ENCODE results near the gene ZAP70. TPM values are rescaled to one million over a fixed set of nuclear protein-coding genes. Genes with fewer than 3 reads are reported as not detected.

Gene ZAP70
- total and polyA plus RNA-seq, 2 of the 13 experiments (the other 11 are each of a cell fraction or from before 2014, with no cell fraction given) = 0.51 to 4.0 TPM

DNA sequence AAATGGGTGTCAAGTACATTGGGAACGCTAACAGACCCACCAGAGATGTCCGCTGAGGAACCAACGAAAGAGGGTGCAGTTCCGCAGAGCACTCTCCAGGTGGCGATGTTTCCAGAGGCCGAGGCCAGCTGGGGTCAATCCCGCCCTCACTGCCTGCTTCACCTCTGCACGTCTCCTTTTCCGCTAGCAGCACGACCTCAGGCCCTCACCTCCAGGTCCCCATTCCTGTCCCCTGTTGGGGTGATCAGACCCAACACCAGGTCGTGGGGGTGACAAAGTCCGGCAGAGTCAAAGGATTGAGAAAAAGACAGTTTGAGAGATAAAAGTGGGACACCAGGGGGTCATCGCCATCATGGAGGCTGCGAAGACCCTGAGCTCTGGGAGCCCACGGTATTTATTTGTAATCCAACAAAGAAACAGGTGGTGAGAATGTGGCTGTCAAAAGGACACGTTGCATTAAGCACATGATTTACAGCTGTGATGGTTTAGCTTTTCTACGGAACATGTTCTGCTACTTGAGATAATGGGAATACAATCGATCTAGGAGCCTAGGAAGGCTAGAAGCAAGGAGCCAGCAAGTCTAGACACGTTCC is 27.3 kb downstream of the ZAP70 start (continued):
- TF ChIP-seq ZMYM2 (CRISPR knock-in tag; IDR thresholded peaks at IDR 0.05) = no peak
- TF ChIP-seq, protein P1, sequence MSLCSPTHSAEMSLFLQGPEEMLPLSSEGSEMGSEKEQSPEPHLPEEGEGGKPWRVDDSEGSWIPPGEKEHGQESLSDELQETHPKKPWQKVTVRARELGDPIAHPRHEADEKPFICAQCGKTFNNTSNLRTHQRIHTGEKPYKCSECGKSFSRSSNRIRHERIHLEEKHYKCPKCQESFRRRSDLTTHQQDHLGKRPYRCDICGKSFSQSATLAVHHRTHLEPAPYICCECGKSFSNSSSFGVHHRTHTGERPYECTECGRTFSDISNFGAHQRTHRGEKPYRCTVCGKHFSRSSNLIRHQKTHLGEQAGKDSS (CRISPR knock-in tag; IDR thresholded peaks at IDR 0.05; ENCODE audit: borderline replicate concordance, low read depth) = peak; percentile 72; the same call in 1 of the 2 replicates
- TF ChIP-seq, protein P2, sequence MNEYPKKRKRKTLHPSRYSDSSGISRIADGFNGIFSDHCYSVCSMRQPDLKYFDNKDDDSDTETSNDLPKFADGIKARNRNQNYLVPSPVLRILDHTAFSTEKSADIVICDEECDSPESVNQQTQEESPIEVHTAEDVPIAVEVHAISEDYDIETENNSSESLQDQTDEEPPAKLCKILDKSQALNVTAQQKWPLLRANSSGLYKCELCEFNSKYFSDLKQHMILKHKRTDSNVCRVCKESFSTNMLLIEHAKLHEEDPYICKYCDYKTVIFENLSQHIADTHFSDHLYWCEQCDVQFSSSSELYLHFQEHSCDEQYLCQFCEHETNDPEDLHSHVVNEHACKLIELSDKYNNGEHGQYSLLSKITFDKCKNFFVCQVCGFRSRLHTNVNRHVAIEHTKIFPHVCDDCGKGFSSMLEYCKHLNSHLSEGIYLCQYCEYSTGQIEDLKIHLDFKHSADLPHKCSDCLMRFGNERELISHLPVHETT (CRISPR knock-in tag; conservative IDR thresholded peaks at IDR 0.05) = no peak
- no peak for TF ChIP-seq ZNF234 (CRISPR knock-in tag; conservative IDR thresholded peaks at IDR 0.05)
- TF ChIP-seq, protein P3, sequence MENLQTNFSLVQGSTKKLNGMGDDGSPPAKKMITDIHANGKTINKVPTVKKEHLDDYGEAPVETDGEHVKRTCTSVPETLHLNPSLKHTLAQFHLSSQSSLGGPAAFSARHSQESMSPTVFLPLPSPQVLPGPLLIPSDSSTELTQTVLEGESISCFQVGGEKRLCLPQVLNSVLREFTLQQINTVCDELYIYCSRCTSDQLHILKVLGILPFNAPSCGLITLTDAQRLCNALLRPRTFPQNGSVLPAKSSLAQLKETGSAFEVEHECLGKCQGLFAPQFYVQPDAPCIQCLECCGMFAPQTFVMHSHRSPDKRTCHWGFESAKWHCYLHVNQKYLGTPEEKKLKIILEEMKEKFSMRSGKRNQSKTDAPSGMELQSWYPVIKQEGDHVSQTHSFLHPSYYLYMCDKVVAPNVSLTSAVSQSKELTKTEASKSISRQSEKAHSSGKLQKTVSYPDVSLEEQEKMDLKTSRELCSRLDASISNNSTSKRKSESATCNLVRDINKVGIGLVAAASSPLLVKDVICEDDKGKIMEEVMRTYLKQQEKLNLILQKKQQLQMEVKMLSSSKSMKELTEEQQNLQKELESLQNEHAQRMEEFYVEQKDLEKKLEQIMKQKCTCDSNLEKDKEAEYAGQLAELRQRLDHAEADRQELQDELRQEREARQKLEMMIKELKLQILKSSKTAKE (CRISPR knock-in tag; IDR thresholded peaks at IDR 0.05; ENCODE audit: borderline replicate concordance) = no peak
- no peak for TF ChIP-seq ZNF251 (CRISPR knock-in tag; IDR thresholded peaks at IDR 0.05)
- TF ChIP-seq ZNF253 (CRISPR knock-in tag; IDR thresholded peaks at IDR 0.05; ENCODE audit: borderline replicate concordance) = no peak
- TF ChIP-seq, protein P4, sequence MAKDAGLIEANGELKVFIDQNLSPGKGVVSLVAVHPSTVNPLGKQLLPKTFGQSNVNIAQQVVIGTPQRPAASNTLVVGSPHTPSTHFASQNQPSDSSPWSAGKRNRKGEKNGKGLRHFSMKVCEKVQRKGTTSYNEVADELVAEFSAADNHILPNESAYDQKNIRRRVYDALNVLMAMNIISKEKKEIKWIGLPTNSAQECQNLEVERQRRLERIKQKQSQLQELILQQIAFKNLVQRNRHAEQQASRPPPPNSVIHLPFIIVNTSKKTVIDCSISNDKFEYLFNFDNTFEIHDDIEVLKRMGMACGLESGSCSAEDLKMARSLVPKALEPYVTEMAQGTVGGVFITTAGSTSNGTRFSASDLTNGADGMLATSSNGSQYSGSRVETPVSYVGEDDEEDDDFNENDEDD (CRISPR knock-in tag; IDR thresholded peaks at IDR 0.05; ENCODE audit: borderline replicate concordance) = peak; percentile 66; the same call in 1 of the 2 replicates
- TF ChIP-seq, protein P5, sequence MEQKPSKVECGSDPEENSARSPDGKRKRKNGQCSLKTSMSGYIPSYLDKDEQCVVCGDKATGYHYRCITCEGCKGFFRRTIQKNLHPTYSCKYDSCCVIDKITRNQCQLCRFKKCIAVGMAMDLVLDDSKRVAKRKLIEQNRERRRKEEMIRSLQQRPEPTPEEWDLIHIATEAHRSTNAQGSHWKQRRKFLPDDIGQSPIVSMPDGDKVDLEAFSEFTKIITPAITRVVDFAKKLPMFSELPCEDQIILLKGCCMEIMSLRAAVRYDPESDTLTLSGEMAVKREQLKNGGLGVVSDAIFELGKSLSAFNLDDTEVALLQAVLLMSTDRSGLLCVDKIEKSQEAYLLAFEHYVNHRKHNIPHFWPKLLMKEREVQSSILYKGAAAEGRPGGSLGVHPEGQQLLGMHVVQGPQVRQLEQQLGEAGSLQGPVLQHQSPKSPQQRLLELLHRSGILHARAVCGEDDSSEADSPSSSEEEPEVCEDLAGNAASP (CRISPR knock-in tag; IDR thresholded peaks at IDR 0.05; ENCODE audit: borderline replicate concordance) = peak; percentile 97; the same call in 1 of the 2 replicates
- no peak for TF ChIP-seq PRPF4 (IDR thresholded peaks at IDR 0.05; ENCODE audit: low read depth, low read length, poor library complexity, severe bottlenecking)
- TF ChIP-seq HOXA9 (CRISPR knock-in tag; IDR thresholded peaks at IDR 0.05; ENCODE audit: borderline replicate concordance) = no peak
